HepG2 (cell line): ENCODE results near the gene KCND3. TPM values are rescaled to one million over a fixed set of nuclear protein-coding genes. Genes with fewer than 3 reads are reported as not detected.

Experiments
- AHR ChIP-seq: IDR thresholded peaks from 2 replicates; pipeline ENCODE4 v1.6.1; 2018; ENCODE audit warnings: missing genetic modification reagents, missing compliant biosample characterization
- BORCS8-MEF2B ChIP-seq: sonication (generic); formaldehyde crosslinking; IDR thresholded peaks from 2 replicates; pipeline ENCODE4 v1.8.0; 2022; ENCODE audit warnings: mild to moderate bottlenecking, missing genetic modification reagents
- KLF15 ChIP-seq: sonication (generic); formaldehyde crosslinking; IDR thresholded peaks from 2 replicates; pipeline ENCODE4 v1.8.1; 2023; ENCODE audit warnings: borderline replicate concordance, mild to moderate bottlenecking, inconsistent platforms, missing genetic modification reagents, mixed read lengths
- MAFK ChIP-seq, 2 experiments: IDR thresholded peaks in 1 of 2; conservative IDR thresholded peaks in 1 of 2; 2 replicates each; pipeline ENCODE4 v1.6.1; 2011; ENCODE audit warnings: improper control_type of control experiment in 2 of 2, low read length in 2 of 2
- MEIS1 ChIP-seq: sonication (generic); formaldehyde crosslinking; IDR thresholded peaks from 2 replicates; pipeline ENCODE4 v1.9.0; 2021; ENCODE audit warnings: mild to moderate bottlenecking, missing genetic modification reagents, moderate library complexity, borderline replicate concordance
- TBX3 ChIP-seq: fragments of 450-650 bp; IDR thresholded peaks from 2 replicates; pipeline ENCODE4 v1.6.1; 2017; ENCODE audit warnings: antibody characterized with exemption, mild to moderate bottlenecking, inconsistent platforms, borderline replicate concordance
- XRCC5 ChIP-seq: fragments of 200-400 bp; formaldehyde crosslinking; optimal IDR thresholded peaks from 2 replicates; pipeline ENCODE3; 2017; ENCODE audit warnings: mild to moderate bottlenecking, low read length
- YEATS4 ChIP-seq: sonication (generic); formaldehyde crosslinking; IDR thresholded peaks from 2 replicates; pipeline ENCODE4 v1.4.0; 2020; ENCODE audit warnings: missing genetic modification reagents, borderline replicate concordance
- ZFYVE20 ChIP-seq: sonication (generic); formaldehyde crosslinking; IDR thresholded peaks from 2 replicates; pipeline ENCODE4 v1.8.0; 2023; ENCODE audit warnings: low read depth, mild to moderate bottlenecking, moderate library complexity, missing genetic modification reagents, borderline replicate concordance
- ZNF367 ChIP-seq: sonication (generic); formaldehyde crosslinking; IDR thresholded peaks from 2 replicates; pipeline ENCODE4 v1.4.0; 2020; ENCODE audit warnings: missing genetic modification reagents, borderline replicate concordance
- ZNF501 ChIP-seq: sonication (generic); formaldehyde crosslinking; IDR thresholded peaks from 2 replicates; pipeline ENCODE4 v1.5.1; 2020; ENCODE audit warnings: mild to moderate bottlenecking, moderate library complexity, missing genetic modification reagents
- ZZZ3 ChIP-seq: sonication (generic); formaldehyde crosslinking; IDR thresholded peaks from 2 replicates; pipeline ENCODE4 v1.4.0; 2020; ENCODE audit warnings: missing genetic modification reagents, mild to moderate bottlenecking, borderline replicate concordance
- polyA plus RNA-seq, 8 experiments: library from polyadenylated mRNA; depleted of rRNA in 3 of 8; stranded (reverse) in 7 of 8; unstranded in 1 of 8; fragments of >200 nt; fragmentation: Illumina TruSeq in 4 of 8; extraction: Trizol in 4 of 8; gene quantifications; 2 replicates each; pipeline versions ENCODE4 v1.2.1 to v1.2.3, GENCODE V29; 2011 to 2016; ENCODE audit warnings: low read depth in 4 of 8, missing spikeins in 1 of 8, mixed read lengths in 1 of 8; ENCODE audit not compliant: insufficient read depth in 1 of 8
- total RNA-seq, 5 experiments: library from RNA; depleted of rRNA; stranded (reverse); fragments of >200 nt; fragmentation: Illumina TruSeq; extraction: Trizol; gene quantifications; 2 replicates each; pipeline ENCODE4 v1.2.3, GENCODE V29; 2016; ENCODE audit warnings: low read depth in 1 of 5
- TF ChIP-seq, protein P1 (sequence below): sonication (generic); formaldehyde crosslinking; IDR thresholded peaks from 2 replicates; pipeline ENCODE4 v1.5.0; 2020; ENCODE audit warnings: missing genetic modification reagents, mild to moderate bottlenecking, borderline replicate concordance
- TF ChIP-seq, protein P2 (sequence below): sonication (generic); formaldehyde crosslinking; IDR thresholded peaks from 2 replicates; pipeline ENCODE4 v1.8.0; 2022; ENCODE audit warnings: low read depth, missing genetic modification reagents
- TF ChIP-seq, protein P3 (sequence below): sonication (generic); formaldehyde crosslinking; IDR thresholded peaks from 2 replicates; pipeline ENCODE4 v1.8.0; 2022; ENCODE audit warnings: mild to moderate bottlenecking, missing genetic modification reagents
- TF ChIP-seq, protein P4 (sequence below): IDR thresholded peaks from 2 replicates; pipeline ENCODE4 v1.6.1; 2016; ENCODE audit warnings: missing compliant biosample characterization, missing genetic modification reagents, borderline replicate concordance
- TF ChIP-seq, protein P5 (sequence below): sonication (generic); formaldehyde crosslinking; IDR thresholded peaks from 2 replicates; pipeline ENCODE4 v1.5.0; 2020; ENCODE audit warnings: missing genetic modification reagents
- TF ChIP-seq, protein P6 (sequence below): sonication (generic); formaldehyde crosslinking; IDR thresholded peaks from 2 replicates; pipeline ENCODE4 v1.8.0; 2022; ENCODE audit warnings: mild to moderate bottlenecking, missing genetic modification reagents; ENCODE audit not compliant: insufficient replicate concordance

The KCND3 gene
- total and polyA plus RNA-seq, 2 of the 13 experiments (the other 11 are each of a cell fraction or from before 2014, with no cell fraction given), result 0.04 TPM; not detected in 1

DNA sequence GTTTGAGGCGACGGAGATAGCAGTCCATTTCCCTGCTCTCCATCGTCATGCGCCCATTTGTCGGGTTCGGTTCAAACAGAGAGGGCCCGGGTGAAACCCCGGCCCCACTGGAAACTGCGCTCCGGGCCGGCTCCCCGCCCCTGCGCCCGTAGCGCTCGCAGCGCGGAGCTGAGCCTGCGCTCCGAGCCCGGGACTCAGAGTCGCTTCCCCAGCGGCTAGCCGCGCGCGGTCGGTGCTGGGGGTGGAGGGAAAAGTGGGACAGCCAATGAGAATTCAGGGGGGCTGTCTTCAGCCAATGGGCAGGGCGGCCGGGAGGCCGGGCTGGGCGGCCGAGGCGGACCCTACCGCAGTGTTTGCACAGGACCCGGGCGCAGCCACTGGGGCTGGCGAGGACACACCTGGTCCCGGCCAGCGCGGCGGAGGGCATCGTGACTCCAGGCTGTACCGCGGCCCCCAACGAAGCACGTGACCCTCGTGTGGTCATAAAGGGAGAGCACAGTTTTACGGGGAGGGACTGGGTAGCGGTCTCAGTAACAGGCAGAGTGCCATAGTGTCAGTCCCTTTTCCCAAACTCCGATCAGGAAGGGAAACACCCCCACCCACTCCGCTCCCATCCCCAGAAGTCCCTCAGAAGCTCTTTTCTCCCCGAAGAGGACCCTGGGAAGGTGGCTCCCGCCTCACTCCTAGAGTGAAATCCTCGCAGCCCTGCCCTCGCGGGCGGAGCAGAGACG, 250.1 kb downstream of the KCND3 start, which contains the start of gene INKA2 (continued):
- TF ChIP-seq AHR (CRISPR knock-in tag) (peak; percentile 77; the same call in 1 of the 2 replicates), ZFYVE20 (CRISPR knock-in tag) (0 out of 2 replicates have a peak, but pooled peaks have one; percentile 20), KLF15 (CRISPR knock-in tag) (peak; percentile 86), YEATS4 (CRISPR knock-in tag) (peak; percentile 57; the same call in 1 of the 2 replicates), BORCS8-MEF2B (CRISPR knock-in tag) (peak; percentile 86), MAFK (conservative IDR thresholded peaks at IDR 0.05 in 1 of 2, IDR thresholded peaks at IDR 0.05 in 1 of 2; ENCODE audit: low read length in 2 of 2) (no peak), MEIS1 (peak; percentile 46; the same call in 1 of the 2 replicates), ZNF501 (CRISPR knock-in tag) (peak; percentile 78), TBX3 (no peak), ZZZ3 (CRISPR knock-in tag) (no peak), ZNF367 (peak; percentile 84), XRCC5 (peak; percentile 8)
- TF ChIP-seq, protein P1, sequence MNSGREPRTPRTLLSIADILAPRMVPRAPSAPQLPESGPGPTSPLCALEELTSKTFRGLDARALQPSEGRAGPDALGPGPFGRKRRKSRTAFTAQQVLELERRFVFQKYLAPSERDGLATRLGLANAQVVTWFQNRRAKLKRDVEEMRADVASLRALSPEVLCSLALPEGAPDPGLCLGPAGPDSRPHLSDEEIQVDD (CRISPR knock-in tag), result no peak
- TF ChIP-seq, protein P2, sequence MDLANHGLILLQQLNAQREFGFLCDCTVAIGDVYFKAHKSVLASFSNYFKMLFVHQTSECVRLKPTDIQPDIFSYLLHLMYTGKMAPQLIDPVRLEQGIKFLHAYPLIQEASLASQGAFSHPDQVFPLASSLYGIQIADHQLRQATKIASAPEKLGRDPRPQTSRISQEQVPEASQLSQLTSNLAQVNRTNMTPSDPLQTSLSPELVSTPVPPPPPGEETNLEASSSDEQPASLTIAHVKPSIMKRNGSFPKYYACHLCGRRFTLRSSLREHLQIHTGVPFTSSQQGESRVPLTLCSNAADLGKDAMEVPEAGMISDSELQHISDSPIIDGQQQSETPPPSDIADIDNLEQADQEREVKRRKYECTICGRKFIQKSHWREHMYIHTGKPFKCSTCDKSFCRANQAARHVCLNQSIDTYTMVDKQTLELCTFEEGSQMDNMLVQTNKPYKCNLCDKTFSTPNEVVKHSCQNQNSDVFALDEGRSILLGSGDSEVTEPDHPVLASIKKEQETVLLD (CRISPR knock-in tag), result peak; percentile 62; the same call in 1 of the 2 replicates
- TF ChIP-seq, protein P3, sequence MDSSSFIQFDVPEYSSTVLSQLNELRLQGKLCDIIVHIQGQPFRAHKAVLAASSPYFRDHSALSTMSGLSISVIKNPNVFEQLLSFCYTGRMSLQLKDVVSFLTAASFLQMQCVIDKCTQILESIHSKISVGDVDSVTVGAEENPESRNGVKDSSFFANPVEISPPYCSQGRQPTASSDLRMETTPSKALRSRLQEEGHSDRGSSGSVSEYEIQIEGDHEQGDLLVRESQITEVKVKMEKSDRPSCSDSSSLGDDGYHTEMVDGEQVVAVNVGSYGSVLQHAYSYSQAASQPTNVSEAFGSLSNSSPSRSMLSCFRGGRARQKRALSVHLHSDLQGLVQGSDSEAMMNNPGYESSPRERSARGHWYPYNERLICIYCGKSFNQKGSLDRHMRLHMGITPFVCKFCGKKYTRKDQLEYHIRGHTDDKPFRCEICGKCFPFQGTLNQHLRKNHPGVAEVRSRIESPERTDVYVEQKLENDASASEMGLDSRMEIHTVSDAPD (CRISPR knock-in tag), result 0 out of 2 replicates have a peak, but pooled peaks have one; percentile 17
- TF ChIP-seq, protein P4, sequence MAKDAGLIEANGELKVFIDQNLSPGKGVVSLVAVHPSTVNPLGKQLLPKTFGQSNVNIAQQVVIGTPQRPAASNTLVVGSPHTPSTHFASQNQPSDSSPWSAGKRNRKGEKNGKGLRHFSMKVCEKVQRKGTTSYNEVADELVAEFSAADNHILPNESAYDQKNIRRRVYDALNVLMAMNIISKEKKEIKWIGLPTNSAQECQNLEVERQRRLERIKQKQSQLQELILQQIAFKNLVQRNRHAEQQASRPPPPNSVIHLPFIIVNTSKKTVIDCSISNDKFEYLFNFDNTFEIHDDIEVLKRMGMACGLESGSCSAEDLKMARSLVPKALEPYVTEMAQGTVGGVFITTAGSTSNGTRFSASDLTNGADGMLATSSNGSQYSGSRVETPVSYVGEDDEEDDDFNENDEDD (CRISPR knock-in tag), result peak; percentile 86; the same call in 1 of the 2 replicates
- TF ChIP-seq, protein P5, sequence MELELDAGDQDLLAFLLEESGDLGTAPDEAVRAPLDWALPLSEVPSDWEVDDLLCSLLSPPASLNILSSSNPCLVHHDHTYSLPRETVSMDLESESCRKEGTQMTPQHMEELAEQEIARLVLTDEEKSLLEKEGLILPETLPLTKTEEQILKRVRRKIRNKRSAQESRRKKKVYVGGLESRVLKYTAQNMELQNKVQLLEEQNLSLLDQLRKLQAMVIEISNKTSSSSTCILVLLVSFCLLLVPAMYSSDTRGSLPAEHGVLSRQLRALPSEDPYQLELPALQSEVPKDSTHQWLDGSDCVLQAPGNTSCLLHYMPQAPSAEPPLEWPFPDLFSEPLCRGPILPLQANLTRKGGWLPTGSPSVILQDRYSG (CRISPR knock-in tag), result peak; percentile 97
- TF ChIP-seq, protein P6, sequence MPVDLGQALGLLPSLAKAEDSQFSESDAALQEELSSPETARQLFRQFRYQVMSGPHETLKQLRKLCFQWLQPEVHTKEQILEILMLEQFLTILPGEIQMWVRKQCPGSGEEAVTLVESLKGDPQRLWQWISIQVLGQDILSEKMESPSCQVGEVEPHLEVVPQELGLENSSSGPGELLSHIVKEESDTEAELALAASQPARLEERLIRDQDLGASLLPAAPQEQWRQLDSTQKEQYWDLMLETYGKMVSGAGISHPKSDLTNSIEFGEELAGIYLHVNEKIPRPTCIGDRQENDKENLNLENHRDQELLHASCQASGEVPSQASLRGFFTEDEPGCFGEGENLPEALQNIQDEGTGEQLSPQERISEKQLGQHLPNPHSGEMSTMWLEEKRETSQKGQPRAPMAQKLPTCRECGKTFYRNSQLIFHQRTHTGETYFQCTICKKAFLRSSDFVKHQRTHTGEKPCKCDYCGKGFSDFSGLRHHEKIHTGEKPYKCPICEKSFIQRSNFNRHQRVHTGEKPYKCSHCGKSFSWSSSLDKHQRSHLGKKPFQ (CRISPR knock-in tag), result peak; percentile 35
